ENCODE measurements around the gene ESRRA.
"Not testable (repeated sequence)": the region's sequence is repeated elsewhere in the genome, so short reads cannot be mapped to it uniquely, and the experiment has no call there.

The ESRRA gene

GRCh38 chr11:64292460-64293254 lies 12.7 kb upstream of the ESRRA start:
- no peak for DNase-seq

GRCh38 chr11:64294774-64295173 lies 10.6 kb upstream of the ESRRA start:
- DNase-seq, result no peak

- no peak for DNase-seq
Measured at GRCh38 chr11:64295760-64296159, 9.6 kb upstream of the ESRRA start.

GRCh38 chr11:64296236-64296635 lies 9.1 kb upstream of the ESRRA start:
- DNase-seq, result no peak

- DNase-seq, result no peak
Measured at GRCh38 chr11:64296830-64297698, 8.3 kb upstream of the ESRRA start.

- DNase-seq, result no peak
Measured at GRCh38 chr11:64297699-64298358, 7.5 kb upstream of the ESRRA start.

GRCh38 chr11:64298966-64299846 lies 6.1 kb upstream of the ESRRA start:
- no peak for DNase-seq

GRCh38 chr11:64299847-64300648 lies 5.3 kb upstream of the ESRRA start, which contains the start of gene CATSPERZ:
TSS of gene CATSPERZ (plus strand) at chr11:64300358. CDS start at chr11:64300411, 53 bp downstream.
- no peak for DNase-seq

- no peak for DNase-seq
Measured at GRCh38 chr11:64303109-64304031, 2.0 kb upstream of the ESRRA start.

- no peak for DNase-seq
Measured at GRCh38 chr11:64304032-64304315, 1.4 kb upstream of the ESRRA start.

- DNase-seq, result peak; percentile 85
Measured at GRCh38 chr11:64304316-64305072, 830 bp upstream of the ESRRA start.

- peak; percentile 62 for DNase-seq
Measured at GRCh38 chr11:64305691-64306562, 603 bp downstream of the ESRRA start.

GRCh38 chr11:64306563-64306875 lies 1.2 kb downstream of the ESRRA start:
- DNase-seq, result no peak

GRCh38 chr11:64306876-64307622 lies 1.7 kb downstream of the ESRRA start:
- DNase-seq, result no peak

- DNase-seq, result not testable (repeated sequence)
Measured at GRCh38 chr11:64307795-64308194, 2.5 kb downstream of the ESRRA start.

GRCh38 chr11:64312947-64313346 lies 7.6 kb downstream of the ESRRA start:
- no peak for DNase-seq

GRCh38 chr11:64313491-64314145 lies 8.3 kb downstream of the ESRRA start:
- no peak for DNase-seq
